ENCODE data around the gene RBPMS2.
"Not testable (repeated sequence)": the region's sequence is repeated elsewhere in the genome, so short reads cannot be mapped to it uniquely, and the experiment has no call there.

- not testable (repeated sequence) for TF ChIP-seq CTCF, POLR2A (IDR thresholded peaks at IDR 0.05)
Measured at GRCh38 chr15:64795299-64795698, 19.9 kb upstream of the RBPMS2 start.

Measured in Peyer's patch (tissue), 4 donors.